Erythroblast (primary cell): ENCODE data around the gene ATG4A.

ENCODE experiments used
- GATA1 ChIP-seq: IDR thresholded peaks from 2 replicates; pipeline ENCODE4 v1.6.1; 2011; ENCODE audit warnings: low read depth, mild to moderate bottlenecking, control low read depth, low read length, moderate library complexity
- POLR2A ChIP-seq: IDR thresholded peaks from 2 replicates; pipeline ENCODE4 v1.6.1; 2011; ENCODE audit warnings: mild to moderate bottlenecking, low read length

DNA sequence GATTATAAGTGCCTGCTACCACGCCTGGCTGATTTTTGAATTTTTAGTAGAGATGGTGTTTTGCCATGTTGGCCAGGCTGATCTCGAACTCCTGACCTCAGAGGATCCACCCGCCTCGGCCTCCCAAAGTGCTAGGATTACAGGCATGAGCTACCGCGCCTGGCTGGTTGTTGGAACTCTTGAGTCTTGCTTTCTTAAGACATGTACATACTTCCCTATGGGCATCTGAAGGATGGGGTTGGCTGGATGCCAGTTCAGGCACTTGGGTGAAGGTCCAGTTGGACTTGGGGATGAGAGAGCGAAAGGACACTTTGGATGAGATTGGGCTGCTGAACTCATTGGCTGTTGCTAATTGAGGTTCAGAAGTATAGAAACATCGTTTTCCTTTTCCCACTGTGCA, 40.5 kb downstream of the ATG4A start:
- TF ChIP-seq POLR2A (no peak), GATA1 (no peak)
